Activated naive CD8-positive, alpha-beta T cell treated with anti-CD3 and anti-CD28 coated beads, Interleukin-2, amount 50 U/mL, for 16 hours (primary cell): ENCODE results near the gene WDR70.
"Not testable (repeated sequence)": the region's sequence is repeated elsewhere in the genome, so short reads cannot be mapped to it uniquely, and the experiment has no call there.

Source experiments
- DNase-seq: peaks from one replicate; pipeline ENCODE4 v3.0.0-alpha.2; 2020; ENCODE audit warnings: low read depth, low spot score

The WDR70 gene

GRCh38 chr5:37517686-37518085 lies 138.6 kb downstream of the WDR70 start:
- no peak for DNase-seq

- DNase-seq: not testable (repeated sequence)
These were observed 139.2 kb downstream of the WDR70 start for GRCh38 chr5:37518356-37518755.

- no peak for DNase-seq
These were observed 140.2 kb downstream of the WDR70 start for GRCh38 chr5:37519304-37519703.

- DNase-seq: no peak
These were observed 140.7 kb downstream of the WDR70 start for GRCh38 chr5:37519807-37520206.

- DNase-seq: no peak
These were observed 141.7 kb downstream of the WDR70 start for GRCh38 chr5:37520811-37521210.

GRCh38 chr5:37532976-37533740 lies 154.0 kb downstream of the WDR70 start:
- no peak for DNase-seq

GRCh38 chr5:37533851-37534250 lies 154.7 kb downstream of the WDR70 start:
- no peak for DNase-seq

GRCh38 chr5:37539459-37539858 lies 160.3 kb downstream of the WDR70 start:
- DNase-seq: no peak

- no peak for DNase-seq
These were observed 164.1 kb downstream of the WDR70 start for GRCh38 chr5:37543216-37543615.

- DNase-seq: no peak
These were observed 170.3 kb downstream of the WDR70 start for GRCh38 chr5:37549411-37549810.

- no peak for DNase-seq
These were observed 173.0 kb downstream of the WDR70 start for GRCh38 chr5:37552161-37552560.

GRCh38 chr5:37552770-37553719 lies 173.9 kb downstream of the WDR70 start:
- no peak for DNase-seq

GRCh38 chr5:37553720-37554404 lies 174.7 kb downstream of the WDR70 start:
- DNase-seq: no peak

GRCh38 chr5:37554405-37554739 lies 175.3 kb downstream of the WDR70 start:
- no peak for DNase-seq

- DNase-seq: no peak
These were observed 175.8 kb downstream of the WDR70 start for GRCh38 chr5:37554938-37555337.

GRCh38 chr5:37557734-37558293 lies 178.7 kb downstream of the WDR70 start:
- DNase-seq: no peak

- DNase-seq: no peak
These were observed 186.0 kb downstream of the WDR70 start for GRCh38 chr5:37565062-37565670.

GRCh38 chr5:37567566-37567965 lies 188.4 kb downstream of the WDR70 start:
- DNase-seq: no peak

- DNase-seq: no peak
These were observed 189.1 kb downstream of the WDR70 start for GRCh38 chr5:37568018-37568753.

- DNase-seq: no peak
These were observed 189.8 kb downstream of the WDR70 start for GRCh38 chr5:37568893-37569292.

- DNase-seq: no peak
These were observed 190.3 kb downstream of the WDR70 start for GRCh38 chr5:37569466-37569865.
